Gastrocnemius medialis (tissue), 4 donors: ENCODE measurements around the gene PPARGC1A. TPM values are rescaled to one million over a fixed set of nuclear protein-coding genes. Genes with fewer than 3 reads are reported as not detected.

Experiments used
- ATAC-seq, 2 donors: fragments of 150-250 bp; one replicate each; pipeline ENCODE4 v1.9.1; 2016
- DNase-seq, 2 donors: peaks; one replicate each; pipeline ENCODE4 v3.0.0-alpha.2; 2019
- H3K27ac ChIP-seq, 4 donors: fragments of 200-600 bp; sonication (generic); 1 replicate in 1 of 4; 2 replicates in 3 of 4; pipeline ENCODE4 v1.5.1; 2016 to 2018; ENCODE audit warnings: mild to moderate bottlenecking in 2 of 4, moderate library complexity in 1 of 4
- H3K27me3 ChIP-seq, 3 donors: fragments of 200-600 bp; sonication (generic) in 2 of 3; 1 replicate in 1 of 3; 2 replicates in 2 of 3; pipeline versions ENCODE4 v1.5.1 to v1.6.0; 2016 to 2019; ENCODE audit warnings: mild to moderate bottlenecking in 1 of 3, moderate library complexity in 1 of 3
- H3K36me3 ChIP-seq, 2 donors: fragments of 200-600 bp; sonication (generic) in 1 of 2; one replicate each; pipeline ENCODE4 v1.5.1; 2017 to 2018
- H3K4me1 ChIP-seq, 2 donors: fragments of 200-600 bp; sonication (generic) in 1 of 2; one replicate each; pipeline ENCODE4 v1.5.1; 2016 to 2017; ENCODE audit warnings: mild to moderate bottlenecking in 2 of 2
- H3K4me3 ChIP-seq, 4 donors: fragments of 200-600 bp; sonication (generic) in 3 of 4; 1 replicate in 1 of 4; 2 replicates in 3 of 4; pipeline ENCODE4 v1.5.1; 2016 to 2019; ENCODE audit warnings: mild to moderate bottlenecking in 2 of 4
- H3K9me3 ChIP-seq, 3 donors: fragments of 200-600 bp; sonication (generic) in 2 of 3; 1 replicate in 1 of 3; 2 replicates in 2 of 3; pipeline ENCODE4 v1.5.1; 2016 to 2019
- CTCF ChIP-seq, 5 experiments: fragments of 450-650 bp in 3 of 5; fragments of 200-600 bp in 2 of 5; sonication (generic) in 2 of 5; IDR thresholded peaks in 4 of 5; conservative IDR thresholded peaks in 1 of 5; 1 replicate in 4 of 5; 2 replicates in 1 of 5; pipeline ENCODE4 v1.5.1; 2016 to 2019; ENCODE audit warnings: antibody characterized with exemption in 5 of 5, mild to moderate bottlenecking in 3 of 5, moderate library complexity in 3 of 5
- POLR2A ChIP-seq, 2 donors: fragments of 450-650 bp; IDR thresholded peaks; one replicate each; pipeline ENCODE4 v1.6.1; 2017; ENCODE audit warnings: antibody characterized with exemption in 2 of 2, mild to moderate bottlenecking in 2 of 2, moderate library complexity in 2 of 2
- in situ Hi-C, 4 donors: fragments of 200-750 bp; cut with MboI; loops; one replicate each; pipeline versions ENCODE4 v1.15.0 to v1.8.0; 2017; ENCODE audit warnings: low sequenced_read_pairs in 4 of 4
- intact Hi-C: fragments of 100-400 bp; cut with DNase I; formaldehyde crosslinking; loops from one replicate; pipeline ENCODE4 v1.15.1; 2023; ENCODE audit warnings: low total_unique reads
- total RNA-seq, 4 donors: library from RNA; depleted of rRNA; stranded (reverse); fragments of >200 nt; gene quantifications; one replicate each; pipeline versions ENCODE4 v1.1.0 to v1.2.3, GENCODE V29; 2016

Gene PPARGC1A
- total RNA-seq, 4 donors from 2014 or later = 30.6 to 68.9 (median 52.3) TPM

GRCh38 chr4:23838131-23838530, 51.7 kb downstream of the PPARGC1A start:
- in situ Hi-C loops (no loop called here), intact Hi-C loops (no loop called here)
- no peak overlapping the region for H3K4me3 ChIP-seq
- H3K27ac ChIP-seq = peak overlapping the region; percentile 0 to 71 (median 68)
- H3K4me1 ChIP-seq = peaks cover 32 to 35% of the 10 kb centered on the region in 2 donors
- no peak for DNase-seq
- TF ChIP-seq CTCF (IDR thresholded peaks at IDR 0.05 in 4 of 5, conservative IDR thresholded peaks at IDR 0.05 in 1 of 5) (no peak), POLR2A (IDR thresholded peaks at IDR 0.05) (no peak)
- no peak for ATAC-seq
- no peaks in the 10 kb centered on the region for H3K27me3 ChIP-seq
- H3K9me3 ChIP-seq = no peaks in the 10 kb centered on the region
- H3K36me3 ChIP-seq = no peaks in the 10 kb centered on the region

GRCh38 chr4:23837371-23837770, 52.5 kb downstream of the PPARGC1A start:
- Histone ChIP-seq H3K4me3 (no peak overlapping the region), H3K36me3 (no peaks in the 10 kb centered on the region), H3K9me3 (no peaks in the 10 kb centered on the region), H3K27me3 (no peaks in the 10 kb centered on the region), H3K4me1 (peaks cover 32% of the 10 kb centered on the region in 2 donors), H3K27ac (peak overlapping the region; percentile 67 to 71 (median 68))
- DNase-seq (no peak), ATAC-seq (no peak)
- in situ Hi-C loops = no loop called here
- no peak for TF ChIP-seq CTCF (IDR thresholded peaks at IDR 0.05 in 4 of 5, conservative IDR thresholded peaks at IDR 0.05 in 1 of 5)
- no peak for TF ChIP-seq POLR2A (IDR thresholded peaks at IDR 0.05)
- intact Hi-C loops = no loop called here

- Histone ChIP-seq H3K4me3 (no peak overlapping the region), H3K4me1 (peaks cover 30 to 32% of the 10 kb centered on the region in 2 donors), H3K36me3 (no peaks in the 10 kb centered on the region), H3K27me3 (no peaks in the 10 kb centered on the region), H3K9me3 (no peaks in the 10 kb centered on the region), H3K27ac (peak overlapping the region; percentile 67 to 71 (median 68))
- DNase-seq (no peak), ATAC-seq (peak; percentile 60 to 66)
- in situ Hi-C loops = no loop called here
- intact Hi-C loops = no loop called here
- no peak for TF ChIP-seq CTCF (IDR thresholded peaks at IDR 0.05 in 4 of 5, conservative IDR thresholded peaks at IDR 0.05 in 1 of 5)
- TF ChIP-seq POLR2A (IDR thresholded peaks at IDR 0.05) = no peak
These were observed 53.9 kb downstream of the PPARGC1A start for GRCh38 chr4:23835774-23836478.

- DNase-seq = no peak
- H3K36me3 ChIP-seq = peaks cover 0 to 12% of the 10 kb centered on the region in 2 donors
- TF ChIP-seq CTCF (IDR thresholded peaks at IDR 0.05 in 4 of 5, conservative IDR thresholded peaks at IDR 0.05 in 1 of 5) = no peak
- no peak for TF ChIP-seq POLR2A (IDR thresholded peaks at IDR 0.05)
- ATAC-seq = no peak
- in situ Hi-C loops (no loop called here), intact Hi-C loops (no loop called here)
- peaks cover 6 to 10% of the 10 kb centered on the region in 2 donors for H3K4me1 ChIP-seq
- no peaks in the 10 kb centered on the region for H3K9me3 ChIP-seq
- H3K27me3 ChIP-seq = no peaks in the 10 kb centered on the region
- H3K4me3 ChIP-seq = no peak overlapping the region
- peak overlapping the region in 3 of 4 donors; percentile 5 to 73 (median 69) for H3K27ac ChIP-seq
These were observed 61.1 kb downstream of the PPARGC1A start for GRCh38 chr4:23828779-23829178.
